Ishikawa (cell line): ENCODE data around the gene METRNL.

Source experiments
- CEBPB ChIP-seq: IDR thresholded peaks from 2 replicates; pipeline ENCODE4 v1.6.1; 2012
- CREB1 ChIP-seq: IDR thresholded peaks from 2 replicates; pipeline ENCODE4 v1.6.1; 2012; ENCODE audit warnings: low read depth
- EGR1 ChIP-seq: IDR thresholded peaks from 2 replicates; pipeline ENCODE4 v1.6.1; 2012
- EP300 ChIP-seq: IDR thresholded peaks from 2 replicates; pipeline ENCODE4 v1.6.1; 2012; ENCODE audit warnings: borderline replicate concordance
- MAX ChIP-seq: IDR thresholded peaks from 2 replicates; pipeline ENCODE4 v1.6.1; 2012
- NFIC ChIP-seq: IDR thresholded peaks from 2 replicates; pipeline ENCODE4 v1.6.1; 2012
- RAD21 ChIP-seq: IDR thresholded peaks from 2 replicates; pipeline ENCODE4 v1.6.1; 2012; ENCODE audit warnings: low read depth
- REST ChIP-seq: IDR thresholded peaks from 2 replicates; pipeline ENCODE4 v1.6.1; 2012; ENCODE audit warnings: low read depth, mild to moderate bottlenecking
- TCF12 ChIP-seq: IDR thresholded peaks from 2 replicates; pipeline ENCODE4 v1.6.1; 2012; ENCODE audit warnings: low read depth
- YY1 ChIP-seq: IDR thresholded peaks from 2 replicates; pipeline ENCODE4 v1.6.1; 2012; ENCODE audit warnings: low read depth
- ZBTB7A ChIP-seq: IDR thresholded peaks from 2 replicates; pipeline ENCODE4 v1.6.1; 2012; ENCODE audit warnings: low read depth

- no peak for TF ChIP-seq MAX
- no peak for TF ChIP-seq TCF12
- no peak for TF ChIP-seq CREB1
- no peak for TF ChIP-seq NFIC
- TF ChIP-seq EP300 = no peak
- TF ChIP-seq CEBPB = no peak
- TF ChIP-seq ZBTB7A = no peak
- no peak for TF ChIP-seq REST
- TF ChIP-seq RAD21 = no peak
- no peak for TF ChIP-seq EGR1
- TF ChIP-seq YY1 = no peak
Observed at GRCh38 chr17:83071365-83071764, 8.0 kb upstream of the METRNL start.
